Pons (tissue), 1 donor: ENCODE data around the gene ORC6.
"Not testable (repeated sequence)": the region's sequence is repeated elsewhere in the genome, so short reads cannot be mapped to it uniquely, and the experiment has no call there.

ENCODE experiments used
- DNase-seq: peaks from one replicate; pipeline ENCODE4 v3.0.0-alpha.2; 2016; ENCODE audit warnings: low spot score

ORC6 gene

GRCh38 chr16:46689365-46690280 lies at the start of gene ORC6:
TSS of gene ORC6 (plus strand) at chr16:46689659. CDS start at chr16:46689706, 47 bp downstream.
- DNase-seq, result peak; percentile 97

GRCh38 chr16:46648656-46649055 lies 40.8 kb upstream of the ORC6 start:
- no peak for DNase-seq

GRCh38 chr16:46649588-46650253 lies 39.7 kb upstream of the ORC6 start:
- no peak for DNase-seq

- no peak for DNase-seq
These were observed 39.2 kb upstream of the ORC6 start for GRCh38 chr16:46650254-46650623.

- no peak for DNase-seq
These were observed 38.2 kb upstream of the ORC6 start for GRCh38 chr16:46651305-46651704.

GRCh38 chr16:46658925-46659324 lies 30.5 kb upstream of the ORC6 start:
- DNase-seq, result peak; percentile 77

GRCh38 chr16:46662123-46662522 lies 27.3 kb upstream of the ORC6 start:
- no peak for DNase-seq

- peak; percentile 67 for DNase-seq
These were observed 16.0 kb upstream of the ORC6 start for GRCh38 chr16:46673320-46674013.

GRCh38 chr16:46677943-46678342 lies 11.5 kb upstream of the ORC6 start:
- DNase-seq, result not testable (repeated sequence)

GRCh38 chr16:46681867-46682266 lies 7.6 kb upstream of the ORC6 start:
- not testable (repeated sequence) for DNase-seq

- DNase-seq, result no peak
These were observed 2.5 kb upstream of the ORC6 start for GRCh38 chr16:46686815-46687473.

- no peak for DNase-seq
These were observed 2.0 kb upstream of the ORC6 start for GRCh38 chr16:46687486-46687885.

- peak; percentile 68 for DNase-seq
These were observed 1.3 kb upstream of the ORC6 start for GRCh38 chr16:46688101-46688653.

GRCh38 chr16:46688654-46689364 lies 650 bp upstream of the ORC6 start, which contains the start of gene VPS35:
TSS of gene VPS35 (minus strand) at chr16:46689178. CDS start at chr16:46689133, 45 bp downstream.
- peak; percentile 99 for DNase-seq

- DNase-seq, result no peak
These were observed 1.1 kb downstream of the ORC6 start for GRCh38 chr16:46690281-46691178.

- no peak for DNase-seq
These were observed 2.3 kb downstream of the ORC6 start for GRCh38 chr16:46691726-46692125.

GRCh38 chr16:46693598-46693997 lies 4.1 kb downstream of the ORC6 start:
- no peak for DNase-seq

- no peak for DNase-seq
These were observed 6.5 kb downstream of the ORC6 start for GRCh38 chr16:46695937-46696336.

GRCh38 chr16:46696957-46697356 lies 7.5 kb downstream of the ORC6 start:
- no peak for DNase-seq

- DNase-seq, result no peak
These were observed 10.6 kb downstream of the ORC6 start for GRCh38 chr16:46700048-46700447.
